Prostate gland (tissue), 2 donors: Measurements from ENCODE around the gene PAK5. TPM values are rescaled to one million over a fixed set of nuclear protein-coding genes. Genes with fewer than 3 reads are reported as not detected.

Source experiments
- DNase-seq: peaks from one replicate; pipeline ENCODE4 v3.0.0-alpha.2; 2019; ENCODE audit warnings: low spot score
- H3K27ac ChIP-seq, 2 donors: fragments of 200-600 bp; sonication (generic); 2 replicates each; pipeline ENCODE4 v1.5.1; 2017 to 2019
- H3K27me3 ChIP-seq: fragments of 200-600 bp; sonication (generic); replicated peaks from 2 replicates; pipeline ENCODE4 v1.5.1; 2019; ENCODE audit not compliant: insufficient read depth
- H3K36me3 ChIP-seq, 2 donors: fragments of 200-600 bp; sonication (generic); 1 replicate in 1 of 2; 2 replicates in 1 of 2; pipeline versions ENCODE4 v1.5.1 to v1.8.1; 2017 to 2019
- H3K4me1 ChIP-seq: fragments of 200-600 bp; sonication (generic); replicated peaks from 2 replicates; pipeline ENCODE4 v1.5.1; 2019
- H3K4me3 ChIP-seq, 2 donors: fragments of 200-600 bp; sonication (generic); 2 replicates each; pipeline ENCODE4 v1.5.1; 2017 to 2019
- H3K9me3 ChIP-seq: fragments of 200-600 bp; sonication (generic); 2 replicates; pipeline ENCODE4 v1.5.1; 2017
- CTCF ChIP-seq, 4 experiments: fragments of 200-600 bp in 2 of 4; fragments of 450-650 bp in 2 of 4; sonication (generic) in 2 of 4; IDR thresholded peaks; 1 replicate in 3 of 4; 2 replicates in 1 of 4; pipeline ENCODE4 v1.5.1; 2016 to 2019; ENCODE audit warnings: antibody characterized with exemption in 4 of 4, mild to moderate bottlenecking in 2 of 4, moderate library complexity in 2 of 4
- POLR2A ChIP-seq: fragments of 450-650 bp; IDR thresholded peaks from one replicate; pipeline ENCODE4 v1.6.1; 2016; ENCODE audit warnings: antibody characterized with exemption, mild to moderate bottlenecking
- POLR2AphosphoS5 ChIP-seq: sonication (generic); formaldehyde crosslinking; IDR thresholded peaks from one replicate; pipeline ENCODE4 v1.6.1; 2017; ENCODE audit warnings: antibody characterized with exemption
- WGBS: methylation state at CpG from one replicate; pipeline ENCODE4 v1.1.5; 2018; 5-methylcytosine and 5-hydroxymethylcytosine counted together
- intact Hi-C: fragments of 100-400 bp; cut with DNase I; formaldehyde crosslinking; loops from one replicate; pipeline ENCODE4 v1.14.2; 2022
- total RNA-seq, 2 donors: library from RNA; depleted of rRNA; stranded (reverse); fragments of >200 nt; gene quantifications; one replicate each; pipeline ENCODE4 v1.1.0, GENCODE V29; 2016

Gene PAK5
- total RNA-seq, 2 donors from 2014 or later = 1.4 to 1.9 TPM

DNA sequence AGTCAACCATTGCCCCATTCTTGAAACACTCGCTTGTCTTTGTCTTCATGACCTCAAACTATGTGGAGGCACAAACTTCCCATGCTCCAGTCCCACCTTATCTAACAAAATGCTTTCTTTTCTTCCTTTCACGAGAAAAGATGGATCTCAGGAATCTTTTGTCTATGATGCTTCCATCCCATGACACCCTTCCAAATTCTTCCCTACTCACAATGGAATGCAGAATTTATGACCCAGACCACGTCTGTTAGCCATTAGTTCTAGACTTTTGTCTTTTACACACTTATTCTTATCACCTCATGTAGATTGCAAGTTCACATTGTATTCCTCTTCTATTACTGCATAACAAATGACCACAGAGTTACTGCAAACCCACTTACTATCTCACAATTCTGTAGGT lies 348.7 kb downstream of the PAK5 start:
- Histone ChIP-seq H3K9me3 (no peaks in the 10 kb centered on the region), H3K4me1 (no peaks in the 10 kb centered on the region), H3K36me3 (no peaks in the 10 kb centered on the region), H3K27me3 (no peaks in the 10 kb centered on the region), H3K4me3 (no peak overlapping the region), H3K27ac (no peak overlapping the region)
- intact Hi-C loops = no loop called here
- TF ChIP-seq CTCF (IDR thresholded peaks at IDR 0.05) = no peak
- TF ChIP-seq POLR2A = no peak
- no peak for TF ChIP-seq POLR2AphosphoS5
- DNase-seq = no peak
- 88% methylated on average over 3 of the region's 3 CpGs for WGBS

GRCh38 chr20:9488063-9488462 lies 350.8 kb downstream of the PAK5 start:
- Histone ChIP-seq H3K27ac (no peak overlapping the region), H3K4me1 (no peaks in the 10 kb centered on the region), H3K9me3 (no peaks in the 10 kb centered on the region), H3K27me3 (no peaks in the 10 kb centered on the region), H3K36me3 (no peaks in the 10 kb centered on the region), H3K4me3 (no peak overlapping the region)
- intact Hi-C loops = no loop called here
- DNase-seq = no peak
- WGBS = 58% methylated on average over 2 of the region's 2 CpGs
- no peak for TF ChIP-seq CTCF (IDR thresholded peaks at IDR 0.05)
- no peak for TF ChIP-seq POLR2A
- no peak for TF ChIP-seq POLR2AphosphoS5

Other genes with a start within 250 kb of the PAK5 start
- gene ANKEF1, start 195.9 kb upstream of the PAK5 start, total RNA-seq = 1 to 10 TPM; 7.1 to 7.5 TPM